Fibroblast of skin of right biceps (primary cell): ENCODE data around the gene MGAT5.

Experiments used
- DNase-seq: peaks from one replicate; pipeline ENCODE4 v3.0.0-alpha.2; 2013

MGAT5 gene

DNA sequence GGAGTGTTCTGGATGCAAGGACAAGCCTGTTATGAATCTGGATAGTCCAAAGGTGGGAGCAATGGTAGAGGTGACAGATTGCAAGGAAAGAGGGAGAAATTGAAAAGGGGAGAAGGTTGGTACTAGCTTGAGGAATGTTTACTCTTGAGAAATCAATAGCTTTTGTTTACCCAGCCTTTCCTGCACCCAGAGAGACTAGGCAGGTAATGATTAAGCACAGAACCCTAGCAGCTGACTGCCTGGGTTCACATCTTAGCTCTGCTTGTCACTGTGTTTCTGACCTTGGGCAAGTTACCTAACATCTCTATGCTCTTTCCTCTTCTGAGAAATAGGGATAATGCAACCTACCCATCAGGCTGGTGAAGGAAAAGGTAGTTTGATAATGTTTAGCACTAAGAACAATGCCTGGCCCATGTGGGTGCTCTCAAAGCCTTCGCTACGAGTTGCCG is 178.6 kb downstream of the MGAT5 start:
- DNase-seq, result no peak

DNA sequence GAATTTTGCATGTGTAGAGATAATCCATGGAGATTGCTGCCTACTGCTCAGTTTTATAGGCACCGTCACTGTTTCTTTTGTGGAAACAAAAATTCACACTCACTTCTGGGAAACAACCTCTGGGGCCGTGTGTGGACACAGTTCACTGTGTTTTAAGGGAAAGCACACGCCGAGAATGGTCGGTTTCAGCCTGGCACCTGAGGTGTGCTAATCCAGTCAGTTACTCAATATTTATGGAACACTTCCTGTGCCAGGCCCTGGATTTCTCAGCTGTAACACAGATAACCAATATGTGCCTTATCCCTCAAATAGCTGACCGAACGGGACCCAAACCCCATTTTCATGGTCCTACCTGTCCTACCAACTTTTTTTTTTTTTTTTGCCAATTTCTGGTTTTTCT is 179.6 kb downstream of the MGAT5 start:
- no peak for DNase-seq

DNA sequence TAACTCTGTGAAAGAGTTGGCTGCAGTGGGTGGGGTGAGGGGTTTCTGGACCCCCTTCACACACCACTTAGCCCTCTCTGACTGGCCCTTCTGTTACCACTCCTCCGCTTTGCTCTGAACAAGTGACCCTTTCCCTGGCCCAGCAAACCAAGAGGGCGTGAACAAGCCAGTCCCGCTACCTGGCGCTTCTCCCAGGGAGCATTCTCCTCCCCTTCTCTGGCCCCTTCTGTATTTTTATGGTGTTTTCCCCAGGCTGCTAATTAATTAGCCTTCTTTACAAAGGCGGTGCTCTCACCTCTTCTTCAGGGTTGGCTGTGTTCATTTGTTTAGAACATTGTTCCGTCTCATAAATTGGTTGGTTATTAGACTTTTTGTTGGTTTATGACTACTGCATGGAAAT is 180.1 kb downstream of the MGAT5 start:
- no peak for DNase-seq

- DNase-seq, result no peak
Observed at GRCh38 chr2:134435505-134435904, 181.6 kb downstream of the MGAT5 start.

GRCh38 chr2:134435936-134436335 is 182.1 kb downstream of the MGAT5 start:
- no peak for DNase-seq

GRCh38 chr2:134436706-134437105 is 182.8 kb downstream of the MGAT5 start:
- peak; percentile 16 for DNase-seq

GRCh38 chr2:134438371-134438770 is 184.5 kb downstream of the MGAT5 start:
- no peak for DNase-seq

- DNase-seq, result no peak
Observed at GRCh38 chr2:134440336-134440909, 186.6 kb downstream of the MGAT5 start.

DNA sequence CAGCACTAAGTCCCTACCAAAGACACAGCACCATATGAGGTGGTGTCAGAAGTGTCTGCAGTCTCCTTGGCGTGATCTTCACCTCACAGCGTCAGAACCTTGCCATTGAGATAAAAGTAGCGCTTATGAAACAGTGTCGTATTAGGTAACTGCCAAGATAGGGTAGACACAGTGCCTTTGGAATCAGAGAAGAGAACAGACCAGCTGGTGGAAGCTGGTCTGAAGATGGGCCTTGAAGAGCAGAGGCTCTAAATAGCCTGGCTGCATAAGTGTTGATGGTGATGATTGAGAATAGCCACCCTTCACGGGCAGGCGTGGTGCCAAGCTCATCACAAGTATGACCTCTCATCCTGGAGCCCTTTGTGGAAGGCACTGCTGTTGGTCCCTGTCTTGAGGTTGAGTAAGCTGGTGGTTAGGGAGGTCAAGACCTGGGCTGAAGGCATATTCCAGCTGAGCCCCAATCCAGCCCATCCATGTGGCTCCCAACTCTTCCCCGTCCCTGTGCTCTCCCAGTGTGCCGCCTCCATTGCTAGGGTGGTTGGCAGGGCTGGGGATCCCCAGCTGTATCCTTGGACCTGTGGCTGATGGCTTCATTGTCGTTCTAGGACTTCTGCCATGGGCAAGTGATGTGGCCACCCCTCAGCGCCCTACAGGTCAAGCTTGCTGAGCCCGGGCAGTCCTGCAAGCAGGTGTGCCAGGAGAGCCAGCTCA is 187.4 kb downstream of the MGAT5 start:
- DNase-seq, result no peak

DNA sequence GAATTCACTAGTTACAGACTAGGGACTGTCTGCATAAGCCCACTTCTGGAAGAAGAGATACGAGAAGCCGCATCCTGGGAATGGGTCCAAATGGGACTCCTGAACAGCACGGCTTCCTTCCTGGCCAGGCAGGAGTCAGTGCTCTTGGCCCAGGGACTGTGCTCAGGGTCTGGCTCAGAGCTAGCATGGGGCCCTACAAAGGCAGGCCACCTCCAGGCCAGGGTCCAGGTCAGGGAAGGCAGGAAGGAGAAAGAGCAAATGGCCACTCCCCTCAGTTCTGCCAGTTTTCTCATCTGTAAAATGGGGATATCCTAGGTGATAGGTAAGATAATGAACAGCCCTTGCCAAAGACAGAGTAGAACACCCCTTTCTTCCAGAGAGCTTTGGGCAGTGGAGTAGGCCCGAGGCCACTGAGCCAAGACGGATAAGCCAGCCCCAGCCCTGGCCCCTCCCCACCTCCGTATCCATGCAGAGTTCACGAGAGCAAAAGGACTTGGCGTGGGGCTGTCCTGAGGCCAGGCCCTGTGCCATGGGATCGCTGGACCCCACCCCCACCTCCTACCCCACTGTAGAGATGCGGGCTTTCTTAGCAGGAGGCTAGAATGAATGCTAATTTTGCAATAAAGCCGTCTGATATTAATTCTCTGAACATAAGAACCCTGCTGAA is 190.1 kb downstream of the MGAT5 start:
- no peak for DNase-seq

DNA sequence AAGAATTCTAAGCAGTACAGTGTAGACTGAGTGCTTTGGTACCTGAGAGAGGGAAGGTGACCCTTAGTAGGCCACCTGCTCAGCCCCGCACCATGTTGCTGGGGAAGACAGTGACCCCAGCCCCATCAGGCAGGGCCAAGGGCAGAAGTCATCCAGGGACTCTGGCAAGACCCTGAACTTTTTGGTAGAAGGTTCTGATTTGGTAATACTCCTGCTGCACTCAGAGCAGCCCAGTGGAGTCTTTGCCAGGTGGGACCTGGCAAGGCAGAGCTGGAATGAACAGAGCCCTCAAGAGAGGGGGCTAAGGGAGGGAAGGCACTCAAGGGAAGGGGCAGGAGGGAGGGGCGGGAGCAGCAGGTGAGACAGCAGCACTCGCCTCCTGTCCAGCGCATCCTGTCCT is 191.2 kb downstream of the MGAT5 start:
- no peak for DNase-seq

DNA sequence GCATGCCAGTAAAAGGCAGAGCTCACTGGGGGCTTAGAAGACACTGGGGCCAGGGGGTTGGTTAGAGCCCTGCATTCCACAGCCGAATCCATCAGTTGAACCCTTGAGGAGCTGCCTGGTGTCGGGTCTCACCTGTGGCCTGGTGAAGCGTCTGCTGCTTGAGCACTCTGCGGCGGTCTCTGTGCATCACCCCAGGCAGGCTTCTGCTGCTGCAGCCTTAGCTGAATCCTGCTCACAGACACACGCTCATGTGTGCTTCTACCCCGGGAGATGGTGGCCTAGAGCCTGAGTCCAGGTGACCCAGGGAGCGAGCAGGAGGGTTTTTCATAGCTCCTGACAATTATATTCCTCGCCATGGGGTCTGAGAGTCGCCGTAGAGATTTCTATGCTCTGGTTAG is 192.1 kb downstream of the MGAT5 start:
- DNase-seq, result no peak

- DNase-seq, result peak; percentile 39
Observed at GRCh38 chr2:134446383-134447017, 192.6 kb downstream of the MGAT5 start.

GRCh38 chr2:134447669-134448068 is 193.8 kb downstream of the MGAT5 start:
- DNase-seq, result no peak

GRCh38 chr2:134448650-134449049 is 194.8 kb downstream of the MGAT5 start:
- no peak for DNase-seq

DNA sequence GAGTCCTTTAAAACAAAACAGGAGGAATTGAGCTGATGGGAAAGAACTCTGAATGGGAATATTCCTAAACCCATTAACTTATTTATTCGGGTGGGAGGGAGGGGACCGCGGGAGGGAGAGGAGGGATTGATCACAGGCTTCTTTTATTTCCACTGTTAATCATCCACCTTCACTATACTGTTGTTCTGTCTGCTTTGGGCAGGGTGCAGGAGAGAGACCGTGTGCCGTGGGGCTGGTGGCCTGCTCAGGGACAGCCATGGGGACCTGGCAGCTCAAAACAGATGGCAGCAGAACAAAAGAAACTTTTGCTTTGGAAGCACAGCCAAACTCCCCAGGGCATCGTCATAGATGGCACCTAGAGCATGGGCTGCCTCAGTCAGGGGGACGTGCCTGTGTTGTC is 195.3 kb downstream of the MGAT5 start:
- no peak for DNase-seq

DNA sequence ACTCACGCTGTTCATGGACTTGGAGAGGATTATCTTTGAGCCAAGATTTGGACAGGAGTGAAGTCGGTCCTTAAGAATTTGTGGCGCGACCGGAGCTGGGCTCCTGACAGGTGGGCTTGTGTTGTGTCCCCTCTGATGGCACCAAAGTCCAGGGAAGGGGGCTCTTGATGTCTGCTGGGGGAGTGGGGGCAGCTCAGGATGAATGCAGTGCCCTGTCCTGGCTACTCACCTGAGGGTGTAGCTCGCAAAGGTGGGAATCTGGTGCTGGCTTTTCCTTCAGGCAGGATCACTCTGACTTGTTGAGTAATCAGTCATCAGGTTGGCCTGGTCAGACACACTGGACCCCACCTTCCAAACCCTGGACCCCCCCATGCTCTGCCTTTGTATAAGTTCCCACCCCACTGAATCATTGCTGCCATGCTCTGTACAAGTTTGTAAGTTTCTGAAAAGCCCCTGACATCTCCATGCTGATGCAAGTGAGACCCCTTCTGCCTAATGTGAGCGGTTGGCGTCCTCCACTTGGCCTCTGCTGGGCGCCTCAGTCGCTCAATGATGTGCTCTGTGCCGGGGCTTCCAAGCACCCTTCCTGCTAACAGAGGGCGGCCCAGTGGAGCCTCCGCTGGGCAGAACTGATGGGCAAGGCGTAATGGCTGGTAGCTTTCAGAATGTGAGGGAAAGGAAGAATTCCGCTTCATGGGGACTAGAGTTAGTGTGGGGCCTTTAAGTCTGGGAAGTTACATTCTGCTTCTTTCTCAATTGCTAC is 196.1 kb downstream of the MGAT5 start:
- no peak for DNase-seq

DNA sequence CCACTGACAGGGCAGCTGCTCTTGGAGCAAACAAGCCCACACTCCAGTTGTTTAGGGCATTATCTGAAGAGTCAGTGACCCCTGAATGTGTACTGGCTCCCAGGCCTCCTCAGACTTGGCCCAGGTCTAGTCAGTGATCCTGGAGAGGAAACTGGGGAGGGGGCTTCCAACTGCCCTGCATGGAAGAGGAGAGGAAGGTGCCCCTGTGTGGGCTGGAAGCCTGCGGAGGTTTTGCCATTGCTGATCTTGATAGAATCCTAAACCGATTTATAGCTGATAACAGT is 197.4 kb downstream of the MGAT5 start:
- no peak for DNase-seq

- DNase-seq, result no peak
Observed at GRCh38 chr2:134452042-134452733, 198.3 kb downstream of the MGAT5 start.

DNA sequence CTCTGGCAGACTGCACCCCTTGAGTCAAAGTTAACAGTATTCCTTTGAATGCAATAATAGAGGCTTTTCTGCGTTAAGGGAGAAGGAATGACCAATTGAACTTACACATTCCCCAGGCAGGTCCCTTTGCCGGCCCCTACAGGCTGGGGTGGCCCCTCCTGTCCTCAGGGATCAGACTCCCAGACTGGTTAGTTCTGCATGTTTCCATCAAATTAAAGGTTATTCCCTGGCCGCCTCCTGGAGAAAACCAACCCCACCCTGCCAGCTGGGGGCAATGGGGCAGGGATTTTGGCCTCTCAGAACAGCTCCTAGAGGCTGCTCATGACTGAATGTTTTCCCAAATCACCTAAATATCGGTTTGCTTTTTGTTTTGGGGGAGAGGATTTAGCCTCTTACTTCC is 199.6 kb downstream of the MGAT5 start:
- DNase-seq, result no peak

- DNase-seq, result no peak
Observed at GRCh38 chr2:134453973-134454372, 200.1 kb downstream of the MGAT5 start.

- no peak for DNase-seq
Observed at GRCh38 chr2:134454426-134454825, 200.6 kb downstream of the MGAT5 start.

- no peak for DNase-seq
Observed at GRCh38 chr2:134454931-134455330, 201.1 kb downstream of the MGAT5 start.
